Thyroid gland (tissue), 4 donors: ENCODE measurements around the gene KCNC3.

Experiments used
- POLR2A ChIP-seq, 2 donors: fragments of 450-650 bp; IDR thresholded peaks; one replicate each; pipeline ENCODE4 v1.6.1; 2017; ENCODE audit warnings: antibody characterized with exemption in 2 of 2, mild to moderate bottlenecking in 2 of 2, moderate library complexity in 1 of 2
- TF ChIP-seq, protein P1 (sequence below), 6 experiments: fragments of 200-600 bp in 3 of 6; fragments of 450-650 bp in 3 of 6; sonication (generic) in 3 of 6; IDR thresholded peaks; one replicate each; pipeline ENCODE4 v1.5.1; 2016 to 2019; ENCODE audit warnings: antibody characterized with exemption in 6 of 6, mild to moderate bottlenecking in 2 of 6, inconsistent platforms in 1 of 6, moderate library complexity in 1 of 6

DNA sequence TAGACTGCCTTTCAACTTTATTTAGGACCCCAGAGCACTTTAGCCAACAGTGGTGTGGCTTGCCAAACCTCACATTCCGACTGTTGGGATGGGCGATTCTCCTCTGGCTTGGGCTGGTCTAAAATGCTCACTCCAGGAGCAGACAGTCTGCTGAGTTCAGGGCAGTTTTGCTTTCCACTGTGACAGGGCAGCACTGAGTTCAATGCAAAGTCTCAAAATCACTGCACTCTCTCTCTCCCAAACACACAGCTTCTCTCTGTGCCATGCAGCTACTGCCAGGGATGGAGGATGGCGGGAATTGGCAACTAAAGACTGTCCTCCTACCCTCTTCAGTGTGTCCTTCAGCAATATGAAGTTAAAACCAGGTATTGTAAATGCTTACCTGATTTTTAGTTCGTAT is 23.1 kb upstream of the KCNC3 start:
- TF ChIP-seq, protein P1, sequence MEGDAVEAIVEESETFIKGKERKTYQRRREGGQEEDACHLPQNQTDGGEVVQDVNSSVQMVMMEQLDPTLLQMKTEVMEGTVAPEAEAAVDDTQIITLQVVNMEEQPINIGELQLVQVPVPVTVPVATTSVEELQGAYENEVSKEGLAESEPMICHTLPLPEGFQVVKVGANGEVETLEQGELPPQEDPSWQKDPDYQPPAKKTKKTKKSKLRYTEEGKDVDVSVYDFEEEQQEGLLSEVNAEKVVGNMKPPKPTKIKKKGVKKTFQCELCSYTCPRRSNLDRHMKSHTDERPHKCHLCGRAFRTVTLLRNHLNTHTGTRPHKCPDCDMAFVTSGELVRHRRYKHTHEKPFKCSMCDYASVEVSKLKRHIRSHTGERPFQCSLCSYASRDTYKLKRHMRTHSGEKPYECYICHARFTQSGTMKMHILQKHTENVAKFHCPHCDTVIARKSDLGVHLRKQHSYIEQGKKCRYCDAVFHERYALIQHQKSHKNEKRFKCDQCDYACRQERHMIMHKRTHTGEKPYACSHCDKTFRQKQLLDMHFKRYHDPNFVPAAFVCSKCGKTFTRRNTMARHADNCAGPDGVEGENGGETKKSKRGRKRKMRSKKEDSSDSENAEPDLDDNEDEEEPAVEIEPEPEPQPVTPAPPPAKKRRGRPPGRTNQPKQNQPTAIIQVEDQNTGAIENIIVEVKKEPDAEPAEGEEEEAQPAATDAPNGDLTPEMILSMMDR (IDR thresholded peaks at IDR 0.05): no peak
- TF ChIP-seq POLR2A (IDR thresholded peaks at IDR 0.05): no peak
